ENCODE measurements around the gene ANKS6. TPM values are rescaled to one million over a fixed set of nuclear protein-coding genes. Genes with fewer than 3 reads are reported as not detected.

ANKS6 gene
- total RNA-seq, 2 experiments from 2014 or later, result 11.8 to 12.2 TPM

DNA sequence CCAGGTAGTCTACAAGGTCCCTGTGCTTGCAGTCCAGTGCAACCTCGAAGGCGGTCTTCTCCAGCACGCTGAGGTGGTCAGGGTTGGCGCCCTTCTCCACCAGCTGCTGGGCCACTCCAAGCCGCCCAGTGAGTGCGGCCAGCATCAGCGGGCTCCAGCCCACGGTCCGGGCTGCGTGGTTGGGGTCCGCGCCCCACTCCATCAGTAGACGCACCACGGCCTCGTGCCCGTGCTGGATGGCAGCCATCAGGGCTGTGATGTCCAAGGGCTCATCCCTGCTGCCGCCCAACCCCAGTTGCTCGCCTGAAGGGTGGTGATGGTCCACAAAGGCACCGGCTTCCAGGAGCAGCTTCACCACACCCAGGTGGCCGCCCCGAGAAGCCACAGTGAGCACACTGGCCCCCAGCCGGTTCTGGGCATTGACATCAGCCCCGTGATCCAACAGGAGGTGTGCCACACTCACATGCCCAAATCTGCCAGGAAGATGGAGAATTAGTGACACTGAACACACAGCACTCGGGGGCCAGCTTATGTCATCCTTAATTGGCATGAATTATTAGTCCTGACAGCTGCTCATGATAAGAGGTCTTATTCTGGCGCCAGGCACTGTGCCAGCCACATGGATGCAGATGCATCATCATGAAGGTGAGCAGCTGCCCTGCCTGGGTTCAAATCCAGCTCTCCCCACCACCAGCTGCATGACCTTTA, 6.1 kb downstream of the ANKS6 start:
- ChIA-PET CTCF (no interaction called here), POLR2A (no interaction called here)
- H3K27ac Mint-ChIP-seq, result no peak overlapping the region
- no peak for TF ChIP-seq CTCF (IDR thresholded peaks at IDR 0.05)
- peaks cover 18% of the 10 kb centered on the region for H3K4me1 ChIP-seq (ENCODE audit: insufficient read depth, low read length)
- no peak overlapping the region for H3K4me3 ChIP-seq (ENCODE audit: low read length)
- intact Hi-C loops (cut with DNase I, micrococcal nuclease), result loop anchor here in 1 of 2 experiments (2.0 to 10.0 kb wide), 3 partner anchors 473 to 1635 kb away; partner anchors contain the start of gene MSANTD3
- ATAC-seq (ENCODE audit: poor library complexity) (no peak), DNase-seq (no peak)
- H3K4me1 Mint-ChIP-seq (ENCODE audit: low read depth), result peaks cover 30% of the 10 kb centered on the region
- no peaks in the 10 kb centered on the region for H3K27me3 Mint-ChIP-seq
- H3K4me3 Mint-ChIP-seq, result no peak overlapping the region
- H3K36me3 Mint-ChIP-seq (ENCODE audit: low read depth), result peaks cover 16% of the 10 kb centered on the region
- no peaks in the 10 kb centered on the region for H3K9me3 Mint-ChIP-seq
- no peaks in the 10 kb centered on the region for H3K9me3 ChIP-seq (ENCODE audit: control insufficient read depth in 1 of 2, insufficient read depth in 1 of 2, low read length in 2 of 2)
- H3K27ac ChIP-seq (ENCODE audit: low read depth in 1 of 2, low read length in 2 of 2), result no peak overlapping the region
- H3K27me3 ChIP-seq (ENCODE audit: control insufficient read depth in 1 of 2, insufficient read depth in 2 of 2, low read length in 2 of 2), result no peaks in the 10 kb centered on the region
- peaks cover 9% of the 10 kb centered on the region for H3K36me3 ChIP-seq (ENCODE audit: insufficient read depth, low read length)

DNA sequence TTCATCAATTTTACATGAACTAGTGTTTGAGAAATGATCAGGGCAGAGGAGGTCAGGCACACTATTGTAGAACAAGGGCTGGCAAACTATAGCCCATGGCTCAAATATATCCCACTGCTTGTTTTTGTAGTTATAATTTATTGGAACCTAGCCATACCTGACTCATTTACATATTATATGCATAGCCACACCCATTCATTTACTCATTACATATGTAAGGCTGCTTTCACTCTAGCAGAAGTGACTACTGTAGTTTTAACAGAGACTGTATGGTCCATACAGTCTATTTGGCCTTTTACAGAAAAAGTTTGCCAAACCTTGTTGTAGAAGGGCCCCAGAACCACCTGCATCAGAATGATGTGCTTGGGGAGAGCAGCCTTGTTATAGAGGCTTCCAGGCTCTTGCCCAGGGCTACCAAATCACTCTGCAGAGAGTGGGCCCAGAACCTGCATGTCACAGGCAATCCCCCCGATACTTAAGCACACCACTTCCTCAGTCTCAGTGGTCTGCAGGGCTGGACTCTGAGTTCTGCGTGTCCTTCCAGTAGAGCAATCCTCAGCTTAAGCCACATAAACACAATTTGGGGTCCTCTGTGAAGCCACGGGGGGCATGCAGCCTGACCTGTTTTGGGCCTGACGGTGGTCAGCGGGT, 6.7 kb downstream of the ANKS6 start:
- no peaks in the 10 kb centered on the region for H3K27me3 Mint-ChIP-seq
- POLR2A ChIA-PET, result no interaction called here
- intact Hi-C loops (cut with DNase I, micrococcal nuclease), result loop anchor here in 1 of 2 experiments (2.0 to 10.0 kb wide), 3 partner anchors 473 to 1635 kb away; partner anchors contain the start of gene MSANTD3
- Histone ChIP-seq H3K4me3 (ENCODE audit: low read length) (no peak overlapping the region), H3K9me3 (ENCODE audit: control insufficient read depth in 1 of 2, insufficient read depth in 1 of 2, low read length in 2 of 2) (no peaks in the 10 kb centered on the region), H3K36me3 (ENCODE audit: insufficient read depth, low read length) (peaks cover 9% of the 10 kb centered on the region), H3K27me3 (ENCODE audit: control insufficient read depth in 1 of 2, insufficient read depth in 2 of 2, low read length in 2 of 2) (no peaks in the 10 kb centered on the region), H3K27ac (ENCODE audit: low read depth in 1 of 2, low read length in 2 of 2) (no peak overlapping the region), H3K4me1 (ENCODE audit: insufficient read depth, low read length) (peaks cover 11% of the 10 kb centered on the region)
- H3K4me1 Mint-ChIP-seq (ENCODE audit: low read depth), result peaks cover 24% of the 10 kb centered on the region
- no peak for TF ChIP-seq CTCF (IDR thresholded peaks at IDR 0.05)
- ATAC-seq (ENCODE audit: poor library complexity) (no peak), DNase-seq (no peak)
- H3K4me3 Mint-ChIP-seq, result no peak overlapping the region
- peaks cover 16% of the 10 kb centered on the region for H3K36me3 Mint-ChIP-seq (ENCODE audit: low read depth)
- no peaks in the 10 kb centered on the region for H3K9me3 Mint-ChIP-seq
- no peak overlapping the region for H3K27ac Mint-ChIP-seq
- CTCF ChIA-PET, result no interaction called here

DNA sequence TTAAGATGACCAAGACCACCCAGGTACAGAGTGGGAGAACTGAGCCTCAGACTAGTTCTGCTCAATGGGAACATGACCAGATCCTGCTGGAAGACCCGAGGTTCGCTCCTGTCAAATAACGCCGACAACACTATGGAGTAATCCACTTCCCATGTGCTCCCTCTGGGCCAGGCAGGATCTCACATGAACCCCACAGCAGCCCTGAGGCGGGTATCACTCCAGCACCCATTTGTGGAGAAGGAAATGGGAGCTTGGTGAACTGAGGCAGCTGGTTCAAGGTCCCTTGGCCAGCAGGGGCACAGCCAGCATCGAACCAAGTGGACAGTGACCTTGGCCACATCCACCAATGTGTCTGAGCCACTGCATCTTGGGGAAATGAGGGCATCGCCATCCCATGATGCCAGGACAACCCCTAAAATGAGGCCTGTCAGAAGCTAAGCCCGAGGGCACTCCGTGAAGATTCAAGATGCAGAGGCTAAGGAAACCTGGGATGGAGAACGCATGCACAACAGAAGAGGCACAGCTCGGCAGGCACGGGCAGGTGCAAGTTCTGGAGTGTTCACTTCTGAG, 8.5 kb downstream of the ANKS6 start:
- Histone ChIP-seq H3K4me1 (ENCODE audit: insufficient read depth, low read length) (peaks cover 9% of the 10 kb centered on the region), H3K4me3 (ENCODE audit: low read length) (no peak overlapping the region), H3K27ac (ENCODE audit: low read depth in 1 of 2, low read length in 2 of 2) (no peak overlapping the region), H3K27me3 (ENCODE audit: control insufficient read depth in 1 of 2, insufficient read depth in 2 of 2, low read length in 2 of 2) (no peaks in the 10 kb centered on the region), H3K9me3 (ENCODE audit: control insufficient read depth in 1 of 2, insufficient read depth in 1 of 2, low read length in 2 of 2) (no peaks in the 10 kb centered on the region), H3K36me3 (ENCODE audit: insufficient read depth, low read length) (peaks cover 9% of the 10 kb centered on the region)
- Mint-ChIP-seq H3K4me1 (ENCODE audit: low read depth) (peaks cover 15% of the 10 kb centered on the region), H3K9me3 (no peaks in the 10 kb centered on the region), H3K27ac (no peak overlapping the region), H3K27me3 (no peaks in the 10 kb centered on the region), H3K4me3 (no peak overlapping the region), H3K36me3 (ENCODE audit: low read depth) (peaks cover 29% of the 10 kb centered on the region)
- CTCF ChIA-PET, result no interaction called here
- ATAC-seq (ENCODE audit: poor library complexity), result no peak
- POLR2A ChIA-PET, result no interaction called here
- no peak for TF ChIP-seq CTCF (IDR thresholded peaks at IDR 0.05)
- intact Hi-C loops (cut with DNase I, micrococcal nuclease), result no loop called here
- no peak for DNase-seq

Data from CD4-positive, alpha-beta T cell (primary cell).